Endothelial cell of umbilical vein (primary cell): ENCODE measurements around the gene SMARCA2. TPM values are rescaled to one million over a fixed set of nuclear protein-coding genes. Genes with fewer than 3 reads are reported as not detected.

Source experiments
- BruUV-seq: library from RNA; stranded (reverse); fragments of 400-500 nt; replicated peaks from 2 replicates; lab custom pipeline; 2021; lab: Mats Ljungman, UMichigan
- CTCF ChIA-PET: fragments of 300-600, 350-600 bp; sonication (Branson Sonifier 250); formaldehyde crosslinking; loops from one replicate; lab custom pipeline; 2021; ENCODE audit warnings: antibody characterized with exemption, inconsistent platforms; lab: Charles Lee
- POLR2A ChIA-PET: fragments of 300-600, 350-600 bp; sonication (Branson Sonifier 250); formaldehyde crosslinking; loops from one replicate; lab custom pipeline; 2021; ENCODE audit warnings: antibody characterized with exemption, inconsistent platforms; lab: Charles Lee
- DNase-seq: peaks from one replicate; pipeline ENCODE4 v3.0.0-alpha.2; 2011; ENCODE audit warnings: low read depth, low spot score
- FAIRE-seq: peaks from 2 replicates; lab custom pipeline; 2011; peaks lifted over from hg19 to GRCh38; lab: Jason Lieb, UNC
- H2AFZ ChIP-seq: 2 replicates; pipeline ENCODE4 v1.6.0; 2012; ENCODE audit warnings: low read depth, low read length, control low read depth, inconsistent platforms
- H3K27ac ChIP-seq: 2 replicates; pipeline ENCODE4 v1.5.1; 2011; ENCODE audit warnings: low read depth, mild to moderate bottlenecking, control low read depth, low read length, moderate library complexity; ENCODE audit not compliant: insufficient read depth
- H3K27me3 ChIP-seq, 2 experiments: 2 replicates each; pipeline versions ENCODE4 v1.6.0 to v1.6.1; 2011; ENCODE audit warnings: low read length in 2 of 2, mixed read lengths in 1 of 2; ENCODE audit not compliant: control insufficient read depth in 2 of 2, insufficient read depth in 2 of 2
- H3K36me3 ChIP-seq, 2 experiments: 2 replicates in 1 of 2; 3 replicates in 1 of 2; pipeline ENCODE4 v1.5.1; 2011; ENCODE audit warnings: low read length in 2 of 2, mild to moderate bottlenecking in 1 of 2, moderate library complexity in 1 of 2; ENCODE audit not compliant: control insufficient read depth in 2 of 2, insufficient read depth in 2 of 2; ENCODE audit errors: extremely low read depth in 1 of 2
- H3K4me1 ChIP-seq: 3 replicates; pipeline ENCODE4 v1.5.1; 2011; ENCODE audit warnings: mild to moderate bottlenecking, low read length; ENCODE audit not compliant: control insufficient read depth, insufficient read depth; ENCODE audit errors: extremely low read depth
- H3K4me2 ChIP-seq: 2 replicates; pipeline ENCODE4 v1.6.1; 2011; ENCODE audit warnings: low read length, control low read depth, mixed read lengths; ENCODE audit not compliant: insufficient read depth
- H3K4me3 ChIP-seq, 3 experiments: fragments of 200-600 bp in 1 of 3; sonication (generic), shearing (Covaris generic) in 1 of 3; replicated peaks in 1 of 3; 2 replicates each; pipeline ENCODE4 v1.5.1; 2011 to 2016; ENCODE audit warnings: control low read depth in 3 of 3, low read length in 3 of 3, mild to moderate bottlenecking in 2 of 3, inconsistent platforms in 1 of 3, low read depth in 1 of 3, moderate library complexity in 1 of 3; ENCODE audit not compliant: insufficient read depth in 1 of 3
- H3K79me2 ChIP-seq: 2 replicates; pipeline ENCODE4 v1.6.0; 2012; ENCODE audit warnings: low read length, inconsistent platforms; ENCODE audit not compliant: control insufficient read depth, insufficient read depth
- H3K9ac ChIP-seq: replicated peaks from 2 replicates; pipeline ENCODE3; 2011; ENCODE audit warnings: low read length, control low read depth; ENCODE audit not compliant: insufficient read depth; ENCODE audit errors: extremely low read depth
- H3K9me1 ChIP-seq: replicated peaks from 3 replicates; pipeline ENCODE4 v1.6.0; 2011; ENCODE audit warnings: mild to moderate bottlenecking, low read length; ENCODE audit not compliant: control insufficient read depth, insufficient read depth; ENCODE audit errors: extremely low read depth
- H3K9me3 ChIP-seq: replicated peaks from 2 replicates; pipeline ENCODE4 v1.5.1; 2012; ENCODE audit warnings: low read length, inconsistent platforms; ENCODE audit not compliant: control insufficient read depth, insufficient read depth
- H4K20me1 ChIP-seq: replicated peaks from 2 replicates; pipeline ENCODE3; 2011; ENCODE audit warnings: mild to moderate bottlenecking, low read length; ENCODE audit not compliant: control insufficient read depth, insufficient read depth; ENCODE audit errors: extremely low read depth
- CTCF ChIP-seq, 2 donors: IDR thresholded peaks; 1 replicate in 1 of 2; 2 replicates in 1 of 2; pipeline ENCODE4 v1.5.1; 2011; ENCODE audit warnings: low read length in 2 of 2, mild to moderate bottlenecking in 2 of 2, moderate library complexity in 2 of 2, control low read depth in 1 of 2, inconsistent platforms in 1 of 2, low read depth in 1 of 2; ENCODE audit not compliant: insufficient read depth in 1 of 2; ENCODE audit errors: extremely low read depth in 1 of 2
- EZH2 ChIP-seq: IDR thresholded peaks from 2 replicates; pipeline ENCODE4 v1.6.1; 2012; ENCODE audit warnings: borderline replicate concordance, low read depth, mild to moderate bottlenecking, moderate library complexity, low read length, inconsistent platforms; ENCODE audit not compliant: severe bottlenecking
- FOS ChIP-seq: IDR thresholded peaks from 2 replicates; pipeline ENCODE4 v1.6.1; 2011; ENCODE audit warnings: mild to moderate bottlenecking, low read length, moderate library complexity, borderline replicate concordance; ENCODE audit not compliant: insufficient read depth
- GATA2 ChIP-seq: IDR thresholded peaks from 2 replicates; pipeline ENCODE4 v1.7.0; 2011; ENCODE audit warnings: low read depth, mild to moderate bottlenecking, moderate library complexity, mixed read lengths, low read length; ENCODE audit not compliant: insufficient read length, insufficient read depth
- JUN ChIP-seq: IDR thresholded peaks from 2 replicates; pipeline ENCODE4 v1.6.1; 2011; ENCODE audit warnings: borderline replicate concordance, low read depth; ENCODE audit not compliant: insufficient read length, insufficient read depth
- MAX ChIP-seq: IDR thresholded peaks from 2 replicates; pipeline ENCODE4 v1.6.1; 2011; ENCODE audit not compliant: insufficient read depth, insufficient read length
- MYC ChIP-seq: IDR thresholded peaks from one replicate; pipeline ENCODE4 v1.6.1; 2011; ENCODE audit warnings: mild to moderate bottlenecking, low read depth, low read length
- POLR2A ChIP-seq: IDR thresholded peaks from 2 replicates; pipeline ENCODE4 v1.6.1; 2012; ENCODE audit warnings: low read depth, mild to moderate bottlenecking, control low read depth, low read length
- POLR2AphosphoS5 ChIP-seq: IDR thresholded peaks from 2 replicates; pipeline ENCODE4 v1.6.1; 2012; ENCODE audit warnings: low read depth, mild to moderate bottlenecking, control low read depth, low read length, moderate library complexity; ENCODE audit not compliant: insufficient read depth
- dilution Hi-C: fragments of 300-500 bp; cut with MboI; formaldehyde crosslinking; loops from one replicate; pipeline ENCODE4 v1.15.0; 2019; ENCODE audit warnings: low sequenced_read_pairs; ENCODE audit not compliant: extremely low pct_ligation_motif_present
- intact Hi-C: fragments of 100-400 bp; cut with micrococcal nuclease; formaldehyde crosslinking; loops from one replicate; pipeline ENCODE4 v1.10.0; 2022
- polyA plus RNA-seq, 4 experiments: library from polyadenylated mRNA; depleted of rRNA in 3 of 4; stranded (reverse) in 3 of 4; unstranded in 1 of 4; fragments of >200 nt; gene quantifications; 2 replicates each; pipeline versions ENCODE4 v1.2.1 to v1.2.3, GENCODE V29; 2011 to 2012; ENCODE audit warnings: missing spikeins in 1 of 4
- total RNA-seq: library from RNA; stranded (reverse); gene quantifications from 2 replicates; pipeline ENCODE4 v1.2.3, GENCODE V29; 2021

SMARCA2 gene
- total and polyA plus RNA-seq, 2 donors (not counting 3 experiments of a cell fraction or from before 2014, with no cell fraction given) = 54.5 to 79.9 TPM

GRCh38 chr9:2019723-2020122 lies 4.6 kb downstream of the SMARCA2 start:
- dilution Hi-C loops (no loop called here), intact Hi-C loops (loop anchor here (5.0 kb wide), 1 partner anchor 673 kb away; no protein-coding TSS in a partner anchor)
- ChIA-PET POLR2A (no interaction called here), CTCF (no interaction called here)
- Histone ChIP-seq H3K4me3 (no peak overlapping the region), H2AFZ (no peak overlapping the region), H3K36me3 (no peaks in the 10 kb centered on the region), H3K27me3 (no peaks in the 10 kb centered on the region), H3K9ac (no peak overlapping the region), H3K79me2 (peaks cover 29% of the 10 kb centered on the region), H3K9me3 (no peaks in the 10 kb centered on the region), H4K20me1 (no peaks in the 10 kb centered on the region), H3K4me1 (peaks cover 35% of the 10 kb centered on the region), H3K9me1 (no peaks in the 10 kb centered on the region), H3K27ac (no peak overlapping the region), H3K4me2 (no peak overlapping the region)
- TF ChIP-seq JUN = no peak
- BruUV-seq = no TSS peak
- FAIRE-seq = no peak
- no peak for DNase-seq

GRCh38 chr9:2021731-2022130 lies 6.6 kb downstream of the SMARCA2 start:
- TF ChIP-seq EZH2 (no peak), GATA2 (no peak), CTCF (IDR thresholded peaks at IDR 0.05; ENCODE audit: extremely low read depth in 1 of 2, insufficient read depth in 1 of 2, low read depth in 1 of 2, low read length in 2 of 2) (no peak), POLR2AphosphoS5 (no peak), FOS (no peak), POLR2A (no peak), JUN (no peak), MAX (no peak), MYC (no peak)
- no peak overlapping the region for H3K9ac ChIP-seq
- no peaks in the 10 kb centered on the region for H3K9me1 ChIP-seq
- H2AFZ ChIP-seq = no peak overlapping the region
- H3K9me3 ChIP-seq = no peaks in the 10 kb centered on the region
- BruUV-seq = no TSS peak
- no peak overlapping the region for H3K27ac ChIP-seq
- no peaks in the 10 kb centered on the region for H3K27me3 ChIP-seq
- intact Hi-C loops = no loop called here
- peaks cover 48% of the 10 kb centered on the region for H3K4me1 ChIP-seq
- FAIRE-seq (no peak), DNase-seq (no peak)
- no peaks in the 10 kb centered on the region for H4K20me1 ChIP-seq
- H3K36me3 ChIP-seq = no peaks in the 10 kb centered on the region
- ChIA-PET CTCF (no interaction called here), POLR2A (no interaction called here)
- H3K4me2 ChIP-seq = no peak overlapping the region
- peaks cover 38% of the 10 kb centered on the region for H3K79me2 ChIP-seq
- dilution Hi-C loops = no loop called here
- H3K4me3 ChIP-seq = no peak overlapping the region
